Neural cell (in vitro differentiated cells): Measurements from ENCODE around the gene MPHOSPH8. TPM values are rescaled to one million over a fixed set of nuclear protein-coding genes. Genes with fewer than 3 reads are reported as not detected.

Source experiments
- H2AFZ ChIP-seq: fragments of 200-600, 300-800 bp; sonication (generic), shearing (Covaris generic); 2 replicates; pipeline ENCODE4 v1.6.0; 2014; ENCODE audit warnings: low read depth, mild to moderate bottlenecking, antibody characterized with exemption, low read length, moderate library complexity
- H3F3A ChIP-seq: fragments of 200-600 bp; shearing (Covaris generic); 2 replicates; pipeline ENCODE4 v1.6.1; 2016; ENCODE audit warnings: mild to moderate bottlenecking, moderate library complexity, mixed read lengths, antibody characterized with exemption, low read length; ENCODE audit not compliant: insufficient read depth, poor library complexity, severe bottlenecking
- H3K27ac ChIP-seq: fragments of 200-600, 300-800 bp; sonication (generic), shearing (Covaris generic); 2 replicates; pipeline ENCODE4 v1.5.1; 2014; ENCODE audit warnings: mild to moderate bottlenecking, low read length, moderate library complexity
- H3K27me3 ChIP-seq: fragments of 300-800, 200-600 bp; sonication (generic), shearing (Covaris generic); 2 replicates; pipeline ENCODE4 v1.6.0; 2014; ENCODE audit warnings: mild to moderate bottlenecking, low read depth, low read length, moderate library complexity; ENCODE audit not compliant: insufficient read depth
- H3K36me3 ChIP-seq: fragments of 300-800, 200-600 bp; sonication (generic), shearing (Covaris generic); 2 replicates; pipeline ENCODE4 v1.5.1; 2014; ENCODE audit warnings: mild to moderate bottlenecking, antibody characterized with exemption, low read length, moderate library complexity; ENCODE audit not compliant: insufficient read depth
- H3K4me2 ChIP-seq: fragments of 300-800, 200-600 bp; sonication (generic), shearing (Covaris generic); 2 replicates; pipeline ENCODE4 v1.6.0; 2014; ENCODE audit warnings: mild to moderate bottlenecking, low read length
- H3K4me3 ChIP-seq: fragments of 300-800, 200-600 bp; sonication (generic), shearing (Covaris generic); 2 replicates; pipeline ENCODE4 v1.5.1; 2014; ENCODE audit warnings: mild to moderate bottlenecking, low read length, moderate library complexity
- H3K79me2 ChIP-seq: fragments of 200-600 bp; shearing (Covaris generic); replicated peaks from 2 replicates; pipeline ENCODE4 v1.6.0; 2014; ENCODE audit warnings: mild to moderate bottlenecking, low read length, moderate library complexity; ENCODE audit not compliant: insufficient read depth
- H3K9ac ChIP-seq: fragments of 300-800, 200-600 bp; sonication (generic), shearing (Covaris generic); 2 replicates; pipeline ENCODE4 v1.6.1; 2016; ENCODE audit warnings: mild to moderate bottlenecking, low read length, mixed read lengths
- H3K9me2 ChIP-seq: fragments of 200-600 bp; shearing (Covaris generic); 2 replicates; pipeline ENCODE4 v1.6.1; 2016; ENCODE audit warnings: mild to moderate bottlenecking, low read length, mixed read lengths; ENCODE audit not compliant: insufficient read depth
- H3K9me3 ChIP-seq: fragments of 200-600, 300-800 bp; sonication (generic), shearing (Covaris generic); 2 replicates; pipeline ENCODE4 v1.6.1; 2016; ENCODE audit warnings: mild to moderate bottlenecking, mixed run types, low read length, moderate library complexity, mixed read lengths
- H4K20me1 ChIP-seq: fragments of 200-600 bp; shearing (Covaris generic); 2 replicates; pipeline ENCODE4 v1.6.1; 2016; ENCODE audit warnings: mild to moderate bottlenecking, mixed run types; ENCODE audit not compliant: insufficient read depth
- CTCF ChIP-seq: fragments of 450-650 bp; IDR thresholded peaks from 2 replicates; pipeline ENCODE4 v1.5.1; 2014; ENCODE audit warnings: antibody characterized with exemption, mild to moderate bottlenecking, moderate library complexity; ENCODE audit not compliant: poor library complexity, severe bottlenecking
- EP300 ChIP-seq: fragments of 450-650 bp; conservative IDR thresholded peaks from 2 replicates; pipeline ENCODE4 v1.6.1; 2014; ENCODE audit warnings: antibody characterized with exemption, mild to moderate bottlenecking, moderate library complexity; ENCODE audit not compliant: poor library complexity, severe bottlenecking
- EZH2 ChIP-seq: fragments of 200-600, 300-800 bp; shearing (Covaris generic), sonication (generic); IDR thresholded peaks from 2 replicates; pipeline ENCODE4 v1.6.1; 2014; ENCODE audit warnings: antibody characterized with exemption, low read length, borderline replicate concordance, mild to moderate bottlenecking; ENCODE audit not compliant: insufficient read depth, poor library complexity, severe bottlenecking
- MXI1 ChIP-seq: fragments of 450-650 bp; conservative IDR thresholded peaks from 2 replicates; pipeline ENCODE4 v1.6.1; 2014; ENCODE audit warnings: antibody characterized with exemption, mild to moderate bottlenecking; ENCODE audit not compliant: poor library complexity, severe bottlenecking
- POLR2AphosphoS5 ChIP-seq: IDR thresholded peaks from 2 replicates; pipeline ENCODE4 v1.6.1; 2012
- RAD21 ChIP-seq: fragments of 450-650 bp; conservative IDR thresholded peaks from 2 replicates; pipeline ENCODE4 v1.6.1; 2014; ENCODE audit warnings: antibody characterized with exemption, mild to moderate bottlenecking, moderate library complexity
- REST ChIP-seq: IDR thresholded peaks from 2 replicates; pipeline ENCODE4 v1.6.1; 2012; ENCODE audit warnings: borderline replicate concordance
- SMC3 ChIP-seq: fragments of 450-650 bp; conservative IDR thresholded peaks from 2 replicates; pipeline ENCODE4 v1.6.1; 2014; ENCODE audit warnings: antibody characterized with exemption, mild to moderate bottlenecking, moderate library complexity; ENCODE audit not compliant: poor library complexity
- TAF1 ChIP-seq: IDR thresholded peaks from 2 replicates; pipeline ENCODE4 v1.6.1; 2012; ENCODE audit warnings: low read depth
- polyA plus RNA-seq: library from polyadenylated mRNA; depleted of rRNA; stranded (reverse); fragments of >200 nt; gene quantifications from 2 replicates; pipeline ENCODE4 v1.2.3, GENCODE V29; 2014

Gene MPHOSPH8
- polyA plus RNA-seq, 1 donor from 2014 or later = 35.0 TPM

- no peaks in the 10 kb centered on the region for H3K27me3 ChIP-seq
- H3F3A ChIP-seq = no peaks in the 10 kb centered on the region
- no peaks in the 10 kb centered on the region for H4K20me1 ChIP-seq
- peaks cover 11% of the 10 kb centered on the region for H3K36me3 ChIP-seq
- H2AFZ ChIP-seq = no peak overlapping the region
- H3K4me2 ChIP-seq = no peak overlapping the region
- no peak overlapping the region for H3K4me3 ChIP-seq
- no peaks in the 10 kb centered on the region for H3K9me3 ChIP-seq
- H3K79me2 ChIP-seq = no peaks in the 10 kb centered on the region
- H3K9me2 ChIP-seq = no peaks in the 10 kb centered on the region
- H3K27ac ChIP-seq = no peak overlapping the region
- H3K9ac ChIP-seq = no peak overlapping the region
- no peak for TF ChIP-seq REST
- no peak for TF ChIP-seq SMC3
- no peak for TF ChIP-seq POLR2AphosphoS5
- TF ChIP-seq RAD21 = no peak
- TF ChIP-seq MXI1 = no peak
- no peak for TF ChIP-seq CTCF
- TF ChIP-seq EP300 = no peak
- no peak for TF ChIP-seq EZH2
- no peak for TF ChIP-seq TAF1
Observed at GRCh38 chr13:19661126-19661525, 27.7 kb downstream of the MPHOSPH8 start.

DNA sequence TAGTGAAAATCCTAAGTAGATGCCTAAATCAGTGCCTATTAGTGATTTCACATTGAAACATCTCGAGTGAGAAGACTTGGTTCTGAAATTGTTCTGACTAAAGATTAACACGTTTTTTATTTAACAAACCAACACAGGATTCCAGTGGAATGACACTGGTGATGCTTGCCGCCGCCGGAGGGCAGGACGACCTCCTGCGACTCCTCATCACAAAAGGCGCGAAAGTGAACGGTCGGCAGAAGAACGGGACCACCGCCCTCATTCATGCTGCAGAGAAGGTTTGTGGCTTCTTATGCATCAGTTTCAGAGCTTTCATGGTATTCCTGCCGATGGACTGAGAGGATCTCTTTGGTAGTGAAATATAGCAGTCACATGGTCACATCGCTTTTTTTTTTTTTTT, 28.1 kb downstream of the MPHOSPH8 start:
- no peaks in the 10 kb centered on the region for H3K27me3 ChIP-seq
- H3F3A ChIP-seq = no peaks in the 10 kb centered on the region
- H3K27ac ChIP-seq = no peak overlapping the region
- no peak overlapping the region for H3K4me3 ChIP-seq
- no peak overlapping the region for H3K9ac ChIP-seq
- no peaks in the 10 kb centered on the region for H3K9me2 ChIP-seq
- no peaks in the 10 kb centered on the region for H3K9me3 ChIP-seq
- no peak overlapping the region for H3K4me2 ChIP-seq
- H3K36me3 ChIP-seq = peaks cover 11% of the 10 kb centered on the region
- no peak overlapping the region for H2AFZ ChIP-seq
- H4K20me1 ChIP-seq = no peaks in the 10 kb centered on the region
- H3K79me2 ChIP-seq = no peaks in the 10 kb centered on the region
- TF ChIP-seq EZH2 (no peak), RAD21 (no peak), SMC3 (no peak), REST (no peak), TAF1 (no peak), POLR2AphosphoS5 (no peak), CTCF (no peak), EP300 (no peak), MXI1 (no peak)
